HepG2 (cell line): ENCODE data around the gene PDLIM5. TPM values are rescaled to one million over a fixed set of nuclear protein-coding genes. Genes with fewer than 3 reads are reported as not detected.

Experiments
- ATF7 ChIP-seq, 2 experiments: fragments of 450-650 bp in 1 of 2; sonication (generic) in 1 of 2; formaldehyde crosslinking in 1 of 2; IDR thresholded peaks; 2 replicates each; pipeline versions ENCODE4 v1.4.0 to v1.6.1; 2016 to 2020; ENCODE audit warnings: antibody characterized with exemption in 1 of 2, mild to moderate bottlenecking in 1 of 2, missing genetic modification reagents in 1 of 2
- BHLHE40 ChIP-seq: IDR thresholded peaks from 2 replicates; pipeline ENCODE4 v1.6.1; 2011; ENCODE audit warnings: low read length, improper control_type of control experiment
- CBX5 ChIP-seq: sonication (generic); formaldehyde crosslinking; IDR thresholded peaks from 2 replicates; pipeline ENCODE4 v1.4.0; 2020; ENCODE audit warnings: missing genetic modification reagents, borderline replicate concordance
- CREB1 ChIP-seq, 2 experiments: fragments of 450-650 bp in 1 of 2; IDR thresholded peaks; 2 replicates each; pipeline ENCODE4 v1.6.1; 2016 to 2017; ENCODE audit warnings: control low read depth in 1 of 2, mild to moderate bottlenecking in 1 of 2, missing compliant biosample characterization in 1 of 2, missing genetic modification characterization in 1 of 2
- FOXJ3 ChIP-seq: sonication (generic); formaldehyde crosslinking; IDR thresholded peaks from 2 replicates; pipeline ENCODE4 v1.4.0; 2020; ENCODE audit warnings: missing genetic modification reagents, mild to moderate bottlenecking, borderline replicate concordance
- FOXP1 ChIP-seq, 2 experiments: fragments of 450-650 bp in 1 of 2; IDR thresholded peaks; 2 replicates each; pipeline ENCODE4 v1.6.1; 2017 to 2018; ENCODE audit warnings: antibody characterized with exemption in 1 of 2
- GATA4 ChIP-seq: sonication (generic); IDR thresholded peaks from 2 replicates; pipeline ENCODE4 v1.6.1; 2016; ENCODE audit warnings: antibody characterized with exemption, low read depth, borderline replicate concordance
- HDAC2 ChIP-seq: sonication (generic); formaldehyde crosslinking; IDR thresholded peaks from 2 replicates; pipeline ENCODE4 v1.4.0; 2020; ENCODE audit warnings: missing genetic modification reagents
- NCOA2 ChIP-seq: sonication (generic); formaldehyde crosslinking; IDR thresholded peaks from 2 replicates; pipeline ENCODE4 v1.8.0; 2022; ENCODE audit warnings: inconsistent platforms
- NR2F1 ChIP-seq, 2 experiments: fragments of 450-650 bp in 1 of 2; formaldehyde crosslinking in 1 of 2; IDR thresholded peaks; 2 replicates each; pipeline versions ENCODE4 v1.5.0 to v1.6.1; 2016 to 2020; ENCODE audit warnings: mild to moderate bottlenecking in 1 of 2, missing compliant biosample characterization in 1 of 2, missing genetic modification reagents in 1 of 2, moderate library complexity in 1 of 2
- PAXIP1 ChIP-seq: sonication (generic); formaldehyde crosslinking; conservative IDR thresholded peaks from 2 replicates; pipeline ENCODE4 v1.4.0; 2020; ENCODE audit warnings: mild to moderate bottlenecking, missing genetic modification reagents, moderate library complexity
- TCF7 ChIP-seq: sonication (generic); IDR thresholded peaks from 2 replicates; pipeline ENCODE4 v1.6.1; 2016; ENCODE audit warnings: antibody characterized with exemption, low read depth
- ZNF253 ChIP-seq: sonication (generic); formaldehyde crosslinking; IDR thresholded peaks from 2 replicates; pipeline ENCODE4 v1.8.0; 2022; ENCODE audit warnings: mild to moderate bottlenecking, missing genetic modification reagents, borderline replicate concordance
- ZNF280D ChIP-seq: sonication (generic); formaldehyde crosslinking; IDR thresholded peaks from 2 replicates; pipeline ENCODE4 v1.5.1; 2020; ENCODE audit warnings: mild to moderate bottlenecking, missing genetic modification reagents
- ZNF30 ChIP-seq: sonication (generic); formaldehyde crosslinking; IDR thresholded peaks from 2 replicates; pipeline ENCODE4 v1.5.0; 2020; ENCODE audit warnings: mild to moderate bottlenecking, missing genetic modification reagents
- ZNF414 ChIP-seq: sonication (generic); formaldehyde crosslinking; IDR thresholded peaks from 2 replicates; pipeline ENCODE4 v1.5.0; 2020; ENCODE audit warnings: missing genetic modification reagents
- ZNF441 ChIP-seq: sonication (generic); formaldehyde crosslinking; IDR thresholded peaks from 2 replicates; pipeline ENCODE4 v1.7.0; 2021; ENCODE audit warnings: missing genetic modification reagents, borderline replicate concordance
- ZNF513 ChIP-seq: sonication (generic); formaldehyde crosslinking; conservative IDR thresholded peaks from 2 replicates; pipeline ENCODE4 v1.5.0; 2020; ENCODE audit warnings: missing genetic modification reagents
- ZNF782 ChIP-seq: sonication (generic); formaldehyde crosslinking; IDR thresholded peaks from 2 replicates; pipeline ENCODE4 v1.4.0; 2020; ENCODE audit warnings: missing genetic modification reagents, mild to moderate bottlenecking, borderline replicate concordance
- polyA plus RNA-seq, 8 experiments: library from polyadenylated mRNA; depleted of rRNA in 3 of 8; stranded (reverse) in 7 of 8; unstranded in 1 of 8; fragments of >200 nt; fragmentation: Illumina TruSeq in 4 of 8; extraction: Trizol in 4 of 8; gene quantifications; 2 replicates each; pipeline versions ENCODE4 v1.2.1 to v1.2.3, GENCODE V29; 2011 to 2016; ENCODE audit warnings: low read depth in 4 of 8, missing spikeins in 1 of 8, mixed read lengths in 1 of 8; ENCODE audit not compliant: insufficient read depth in 1 of 8
- total RNA-seq, 5 experiments: library from RNA; depleted of rRNA; stranded (reverse); fragments of >200 nt; fragmentation: Illumina TruSeq; extraction: Trizol; gene quantifications; 2 replicates each; pipeline ENCODE4 v1.2.3, GENCODE V29; 2016; ENCODE audit warnings: low read depth in 1 of 5

PDLIM5 gene
- total and polyA plus RNA-seq, 2 of the 13 experiments (the other 11 are each of a cell fraction or from before 2014, with no cell fraction given): 52.8 to 119 TPM

GRCh38 chr4:94419956-94420355, 31.8 kb upstream of the PDLIM5 start (continued):
- TF ChIP-seq ATF7 (IDR thresholded peaks at IDR 0.05) (no peak), ATF7 (CRISPR knock-in tag; IDR thresholded peaks at IDR 0.05) (no peak), PAXIP1 (CRISPR knock-in tag) (peak; percentile 67), FOXJ3 (CRISPR knock-in tag) (no peak), BHLHE40 (no peak), ZNF30 (CRISPR knock-in tag) (no peak), TCF7 (peak; percentile 46; the same call in 1 of the 2 replicates), GATA4 (peak; percentile 56; the same call in 1 of the 2 replicates), ZNF414 (no peak), CREB1 (IDR thresholded peaks at IDR 0.05) (no peak), CREB1 (CRISPR knock-in tag; IDR thresholded peaks at IDR 0.05) (peak; percentile 51; the same call in 1 of the 2 replicates), FOXP1 (IDR thresholded peaks at IDR 0.05) (no peak), FOXP1 (CRISPR knock-in tag; IDR thresholded peaks at IDR 0.05) (peak; percentile 38; the same call in 1 of the 2 replicates), NR2F1 (CRISPR knock-in tag; IDR thresholded peaks at IDR 0.05) (no peak), HDAC2 (CRISPR knock-in tag) (peak; percentile 37; the same call in 1 of the 2 replicates), ZNF253 (CRISPR knock-in tag) (no peak), ZNF782 (CRISPR knock-in tag) (no peak), ZNF280D (no peak), ZNF441 (CRISPR knock-in tag) (no peak), ZNF513 (no peak), NCOA2 (CRISPR knock-in tag) (peak; percentile 53), CBX5 (CRISPR knock-in tag) (no peak)
